ENCODE data around the gene LMLN. TPM values are rescaled to one million over a fixed set of nuclear protein-coding genes. Genes with fewer than 3 reads are reported as not detected.

The LMLN gene
- total and polyA plus RNA-seq, 12 donors = 2.0 to 15.2 (median 10.6) TPM

GRCh38 chr3:198027799-198028390 lies 67.9 kb downstream of the LMLN start:
- no peaks in the 10 kb centered on the region for H3K27me3 ChIP-seq
- peaks cover 0 to 17% (median 8%) of the 10 kb centered on the region in 9 donors for H3K4me1 ChIP-seq
- no peak for DNase-seq
- intact Hi-C loops (cut with DNase I) = no loop called here
- ATAC-seq = no peak
- 98% methylated on average over 13 of the region's 13 CpGs for WGBS, 2 donors
- peaks cover 0 to 25% (median 0%) of the 10 kb centered on the region in 9 donors for H3K36me3 ChIP-seq
- no peak for TF ChIP-seq CTCF (IDR thresholded peaks at IDR 0.05)
- no peak overlapping the region for H3K4me3 ChIP-seq
- no peaks in the 10 kb centered on the region for H3K9me3 ChIP-seq
- H3K27ac ChIP-seq = no peak overlapping the region

DNA sequence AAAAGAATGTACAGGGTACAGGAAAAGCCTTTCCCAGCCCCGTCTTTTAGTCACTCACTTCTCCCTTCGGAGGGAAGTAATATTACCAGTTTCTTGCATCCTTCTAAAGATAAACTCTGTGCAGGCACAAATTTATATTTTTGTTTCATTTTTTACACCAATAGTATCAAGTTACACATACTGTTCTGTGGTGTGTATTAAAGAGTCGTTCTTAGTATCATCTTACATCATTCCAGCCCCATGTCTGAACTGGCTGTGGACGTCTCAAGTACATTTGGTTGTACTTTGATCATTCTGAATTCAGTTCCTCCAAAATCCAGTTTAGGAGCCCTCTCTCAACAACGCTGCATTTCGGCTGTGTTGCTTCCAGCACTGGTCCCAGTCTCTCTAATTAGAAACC lies 68.7 kb downstream of the LMLN start:
- DNase-seq (no peak), ATAC-seq (no peak)
- intact Hi-C loops (cut with DNase I) = no loop called here
- H3K27ac ChIP-seq = no peak overlapping the region
- WGBS, 2 donors = 79 to 82% methylated on average over 6 of the region's 6 CpGs
- H3K4me1 ChIP-seq = peaks cover 0 to 17% (median 8%) of the 10 kb centered on the region in 9 donors
- H3K36me3 ChIP-seq = peaks cover 0 to 20% (median 0%) of the 10 kb centered on the region in 9 donors
- H3K9me3 ChIP-seq = no peaks in the 10 kb centered on the region
- H3K4me3 ChIP-seq = no peak overlapping the region
- no peak for TF ChIP-seq CTCF (IDR thresholded peaks at IDR 0.05)
- no peaks in the 10 kb centered on the region for H3K27me3 ChIP-seq

DNA sequence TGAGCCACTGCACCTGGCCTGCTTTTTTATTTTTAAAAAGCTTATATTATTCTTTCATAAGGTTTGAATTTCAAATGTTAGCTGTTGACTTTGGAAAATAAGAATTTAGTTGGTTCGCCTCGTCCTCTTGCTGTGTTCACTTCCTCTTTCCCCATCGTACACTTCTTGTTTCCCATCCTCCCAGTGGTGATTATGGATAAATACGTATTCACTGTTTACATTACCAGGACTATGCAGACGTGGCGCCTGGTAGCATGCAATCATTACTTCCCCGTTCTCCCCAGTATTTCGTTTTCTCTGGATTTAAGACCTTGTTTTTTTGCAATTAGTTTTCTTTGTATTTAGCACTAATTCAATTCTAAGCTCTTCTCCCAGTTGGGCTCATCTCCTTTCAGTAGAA lies 70.1 kb downstream of the LMLN start:
- no peak for TF ChIP-seq CTCF (IDR thresholded peaks at IDR 0.05)
- Histone ChIP-seq H3K9me3 (no peaks in the 10 kb centered on the region), H3K27me3 (no peaks in the 10 kb centered on the region), H3K4me1 (peaks cover 0 to 17% (median 8%) of the 10 kb centered on the region in 9 donors), H3K36me3 (peaks cover 0 to 19% (median 0%) of the 10 kb centered on the region in 9 donors), H3K27ac (peak overlapping the region in 1 of 10 donors; percentile 63), H3K4me3 (no peak overlapping the region)
- ATAC-seq = no peak
- WGBS, 2 donors = 87 to 90% methylated on average over 8 of the region's 8 CpGs
- DNase-seq = no peak
- intact Hi-C loops (cut with DNase I) = no loop called here

GRCh38 chr3:198030726-198031125 lies 70.7 kb downstream of the LMLN start:
- TF ChIP-seq CTCF (IDR thresholded peaks at IDR 0.05) = no peak
- no peak overlapping the region for H3K27ac ChIP-seq
- H3K4me3 ChIP-seq = no peak overlapping the region
- H3K4me1 ChIP-seq = peaks cover 0 to 17% (median 8%) of the 10 kb centered on the region in 9 donors
- intact Hi-C loops (cut with DNase I) = no loop called here
- WGBS, 2 donors = 88 to 89% methylated on average over 13 of the region's 13 CpGs
- H3K9me3 ChIP-seq = no peaks in the 10 kb centered on the region
- no peaks in the 10 kb centered on the region for H3K27me3 ChIP-seq
- peaks cover 0 to 16% (median 0%) of the 10 kb centered on the region in 9 donors for H3K36me3 ChIP-seq
- DNase-seq (no peak), ATAC-seq (no peak)
